GM12878 (cell line): ENCODE data around the gene COX18. TPM values are rescaled to one million over a fixed set of nuclear protein-coding genes. Genes with fewer than 3 reads are reported as not detected.
A peak's percentile ranks its signal among the peaks of the same experiment; 100 is the strongest.

Experiments
- ATAC-seq: fragments of 200-7000 bp; cut with Tn5 transposase; 3 replicates; pipeline ENCODE4 v1.9.1; 2020; ENCODE audit warnings: mild to moderate bottlenecking, moderate library complexity
- BruUV-seq: library from RNA; stranded (reverse); fragments of 400-500 nt; replicated peaks from 2 replicates; lab custom pipeline; 2021; lab: Mats Ljungman, UMichigan
- CTCF ChIA-PET: fragments of 300-600 bp; sonication (Branson Sonifier 250); formaldehyde crosslinking; extraction: SDS; loops from one replicate; lab custom pipeline; 2021; ENCODE audit warnings: inconsistent platforms; lab: Yijun Ruan, JAX
- POLR2A ChIA-PET: fragments of 350-600 bp; formaldehyde crosslinking; extraction: SDS; loops from one replicate; lab custom pipeline; 2021; ENCODE audit warnings: inconsistent platforms; lab: Charles Lee
- RAD21 ChIA-PET: fragments of 300-600 bp; sonication (Branson Sonifier 250); formaldehyde crosslinking; loops from one replicate; lab custom pipeline; 2023; ENCODE audit warnings: antibody characterized with exemption; ENCODE audit not compliant: unreplicated experiment; lab: Charles Lee
- SMC1A ChIA-PET: fragments of 300-600 bp; sonication (Branson Sonifier 250); formaldehyde crosslinking; loops from one replicate; lab custom pipeline; 2023; ENCODE audit not compliant: unreplicated experiment, uncharacterized antibody; lab: Charles Lee
- DNase-seq: peaks from one replicate; pipeline ENCODE4 v3.0.0-alpha.2; 2011; ENCODE audit warnings: low read depth, low spot score
- FAIRE-seq: peaks from 3 replicates; lab custom pipeline; 2011; peaks lifted over from hg19 to GRCh38; lab: Jason Lieb, UNC
- H2AFZ ChIP-seq: 2 replicates; pipeline ENCODE4 v1.6.0; 2011; ENCODE audit warnings: low read depth, low read length, control low read depth; ENCODE audit not compliant: control insufficient read depth
- H3K27ac ChIP-seq: 2 replicates; pipeline ENCODE4 v1.5.1; 2011; ENCODE audit warnings: control low read depth; ENCODE audit not compliant: control insufficient read depth, insufficient read depth
- H3K27me3 ChIP-seq, 2 experiments: replicated peaks in 1 of 2; 2 replicates each; pipeline versions ENCODE4 v1.6.0 to v1.6.1; 2011; ENCODE audit warnings: low read length in 1 of 2; ENCODE audit not compliant: control insufficient read depth in 2 of 2, insufficient read depth in 2 of 2
- H3K36me3 ChIP-seq, 2 experiments: 2 replicates each; pipeline ENCODE4 v1.5.1; 2011; ENCODE audit warnings: low read length in 1 of 2; ENCODE audit not compliant: control insufficient read depth in 2 of 2, insufficient read depth in 2 of 2
- H3K4me1 ChIP-seq: 2 replicates; pipeline ENCODE4 v1.6.1; 2011; ENCODE audit warnings: mild to moderate bottlenecking, low read length, moderate library complexity, mixed read lengths; ENCODE audit not compliant: control insufficient read depth, insufficient read depth
- H3K4me2 ChIP-seq: 2 replicates; pipeline ENCODE4 v1.6.0; 2011; ENCODE audit warnings: control low read depth; ENCODE audit not compliant: control insufficient read depth, insufficient read depth
- H3K4me3 ChIP-seq: fragments of 200-600 bp; sonication (generic); 2 replicates; pipeline ENCODE4 v1.5.1; 2016
- H3K79me2 ChIP-seq: 2 replicates; pipeline ENCODE4 v1.6.0; 2011; ENCODE audit warnings: low read length; ENCODE audit not compliant: control insufficient read depth, insufficient read depth
- H3K9ac ChIP-seq: 2 replicates; pipeline ENCODE4 v1.8.0; 2011; ENCODE audit warnings: low read length, control low read depth, mixed read lengths; ENCODE audit not compliant: control insufficient read depth, insufficient read depth
- H3K9me3 ChIP-seq: replicated peaks from 3 replicates; pipeline ENCODE4 v1.5.1; 2011; ENCODE audit warnings: mild to moderate bottlenecking, low read length; ENCODE audit not compliant: control insufficient read depth, insufficient read depth
- H4K20me1 ChIP-seq: 2 replicates; pipeline ENCODE4 v1.6.0; 2011; ENCODE audit not compliant: control insufficient read depth, insufficient read depth
- FOS ChIP-seq: IDR thresholded peaks from 3 replicates; pipeline ENCODE4 v1.6.1; 2011; ENCODE audit warnings: borderline replicate concordance; ENCODE audit not compliant: insufficient read length; ENCODE audit errors: extremely low read depth
- JUNB ChIP-seq: IDR thresholded peaks from 2 replicates; pipeline ENCODE4 v1.6.1; 2016; ENCODE audit warnings: antibody characterized with exemption, mild to moderate bottlenecking
- NR2F1 ChIP-seq: fragments of 450-650 bp; conservative IDR thresholded peaks from 2 replicates; pipeline ENCODE4 v1.6.1; 2017; ENCODE audit warnings: mild to moderate bottlenecking
- RELB ChIP-seq: fragments of 450-650 bp; IDR thresholded peaks from 2 replicates; pipeline ENCODE4 v1.6.1; 2017; ENCODE audit warnings: low read depth, mild to moderate bottlenecking, moderate library complexity
- REST ChIP-seq: IDR thresholded peaks from 2 replicates; pipeline ENCODE4 v1.6.1; 2012; ENCODE audit warnings: mild to moderate bottlenecking, low read depth, low read length
- RUNX3 ChIP-seq: IDR thresholded peaks from 2 replicates; pipeline ENCODE4 v1.6.1; 2012; ENCODE audit warnings: low read length, inconsistent platforms
- ZNF24 ChIP-seq: fragments of 450-650 bp; IDR thresholded peaks from 2 replicates; pipeline ENCODE4 v1.6.1; 2017; ENCODE audit warnings: antibody characterized with exemption, mild to moderate bottlenecking
- WGBS: methylation state at CpG from one replicate; pipeline ENCODE4 v1.1.6; 2016; ENCODE audit warnings: low lambda C conversion rate; ENCODE audit not compliant: insufficient replicate concordance, insufficient coverage; ENCODE audit errors: missing lambda C conversion rate; 5-methylcytosine and 5-hydroxymethylcytosine counted together
- in situ Hi-C: fragments of 300-500 bp; cut with MboI; formaldehyde crosslinking; loops from 9 replicates; pipeline ENCODE4 v1.14.3; 2018; ENCODE audit warnings: mixed read lengths
- intact Hi-C: fragments of 100-400 bp; cut with micrococcal nuclease; formaldehyde crosslinking; loops from one replicate; pipeline ENCODE4 v1.14.2; 2022; ENCODE audit not compliant: unreplicated experiment
- polyA plus RNA-seq, 11 experiments: library from polyadenylated mRNA; depleted of rRNA in 4 of 11; unstranded in 6 of 11; stranded (reverse) in 5 of 11; fragments of >200 nt; fragmentation: Nextera tagmentation in 4 of 11; fragmentation: Illumina TruSeq in 1 of 11; extraction: Ambion mirVana in 4 of 11; extraction: Trizol in 1 of 11; gene quantifications; 1 replicate in 1 of 11; 2 replicates in 10 of 11; pipeline versions ENCODE4 v1.2.1 to v1.2.3, GENCODE V29; 2011 to 2016; ENCODE audit warnings: inconsistent platforms in 2 of 11, missing spikeins in 2 of 11, low read depth in 1 of 11
- total RNA-seq, 4 experiments: library from RNA; depleted of rRNA in 3 of 4; stranded (reverse); fragments of >200 nt in 3 of 4; fragmentation: Illumina TruSeq in 1 of 4; extraction: Trizol in 1 of 4; gene quantifications; 2 replicates each; pipeline versions ENCODE4 v1.2.1 to v1.2.3, GENCODE V29; 2013 to 2021
- TF ChIP-seq, protein P1 (sequence below): IDR thresholded peaks from 2 replicates; pipeline ENCODE4 v1.6.1; 2011; ENCODE audit warnings: borderline replicate concordance, low read depth, mild to moderate bottlenecking, moderate library complexity, mixed read lengths, low read length; ENCODE audit not compliant: insufficient read depth; ENCODE audit errors: extremely low read length

COX18 gene
- total and polyA plus RNA-seq, 10 of the 15 experiments (the other 5 are each of a cell fraction or from before 2014, with no cell fraction given) = 7.2 to 36.4 (median 17.7) TPM

- no peak for TF ChIP-seq REST
- no peak for TF ChIP-seq NR2F1
- peak; percentile 72 for TF ChIP-seq JUNB
- no peak for TF ChIP-seq FOS
These were observed 1.5 kb downstream of the COX18 start (continued) for GRCh38 chr4:73067971-73068394.

DNA sequence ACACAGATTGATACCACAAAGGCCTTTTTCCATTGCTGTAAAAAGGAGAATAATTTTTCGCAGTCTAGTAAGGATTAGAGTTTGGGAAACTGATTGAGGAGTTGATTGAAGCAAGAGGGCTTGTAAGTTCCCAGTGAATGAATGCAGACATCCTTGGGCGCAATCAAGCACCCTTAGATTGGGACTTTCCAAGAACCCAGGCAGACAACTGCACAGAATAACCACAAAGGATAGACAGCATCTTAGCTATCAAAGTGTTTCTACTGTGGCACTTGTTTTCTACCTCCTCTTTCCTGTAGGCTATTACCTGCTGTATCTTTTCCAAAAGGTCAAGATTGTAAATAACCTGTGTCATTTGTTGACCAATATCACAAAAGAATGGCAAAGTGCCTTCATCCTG is 2.6 kb downstream of the COX18 start:
- DNase-seq (no peak), FAIRE-seq (peak; percentile 31), ATAC-seq (no peak)
- Histone ChIP-seq H3K27ac (peak overlapping the region; percentile 57), H3K27me3 (no peaks in the 10 kb centered on the region), H2AFZ (no peak overlapping the region; the same call in 1 of the 2 replicates), H3K4me2 (peak overlapping the region; percentile 68), H3K79me2 (peaks cover 29% of the 10 kb centered on the region), H4K20me1 (no peaks in the 10 kb centered on the region), H3K9ac (0 out of 2 replicates have a peak overlapping the region, but pooled peaks have one; percentile 26), H3K36me3 (peaks cover 0 to 9% of the 10 kb centered on the region in 2 experiments), H3K9me3 (no peaks in the 10 kb centered on the region), H3K4me3 (peak overlapping the region; percentile 54; the same call in 1 of the 2 replicates), H3K4me1 (peaks cover 4% of the 10 kb centered on the region; the same call in 1 of the 2 replicates)
- ChIA-PET RAD21 (interaction anchor here (1.0 to 3.4 kb wide), 3 partner anchors 13 to 189 kb away, joined by 3 to 15 read pairs (median 4); no protein-coding TSS in a partner anchor), CTCF (interaction anchor here (0.7 to 1.3 kb wide), 5 partner anchors 9 to 190 kb away, joined by 3 to 7 read pairs (median 3); no protein-coding TSS in a partner anchor), POLR2A (interaction anchor here (0.8 to 5.2 kb wide), 3 partner anchors 9 to 192 kb away, joined by 3 to 27 read pairs (median 4); partner anchors contain the start of gene ANKRD17), SMC1A (interaction anchor here (1.1 to 2.4 kb wide), 6 partner anchors 11 to 193 kb away, joined by 3 to 16 read pairs (median 4); no protein-coding TSS in a partner anchor)
- in situ Hi-C loops = loop anchor here (25.0 kb wide), 1 partner anchor 1095 kb away; the partner anchor contains the start of gene MTHFD2L
- 44% methylated on average over 2 of the region's 2 CpGs for WGBS
- no TSS peak for BruUV-seq
- intact Hi-C loops = no loop called here
- TF ChIP-seq ZNF24 = peak; percentile 77
- peak; percentile 77 for TF ChIP-seq RUNX3
- 0 out of 2 replicates have a peak, but pooled peaks have one; percentile 39 for TF ChIP-seq NR2F1
- TF ChIP-seq RELB = peak; percentile 62; the same call in 1 of the 2 replicates
- TF ChIP-seq, protein P1, sequence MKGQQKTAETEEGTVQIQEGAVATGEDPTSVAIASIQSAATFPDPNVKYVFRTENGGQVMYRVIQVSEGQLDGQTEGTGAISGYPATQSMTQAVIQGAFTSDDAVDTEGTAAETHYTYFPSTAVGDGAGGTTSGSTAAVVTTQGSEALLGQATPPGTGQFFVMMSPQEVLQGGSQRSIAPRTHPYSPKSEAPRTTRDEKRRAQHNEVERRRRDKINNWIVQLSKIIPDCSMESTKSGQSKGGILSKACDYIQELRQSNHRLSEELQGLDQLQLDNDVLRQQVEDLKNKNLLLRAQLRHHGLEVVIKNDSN = no peak
